Stimulated activated CD4-positive, alpha-beta T cell treated with anti-CD3 and anti-CD28 coated beads, TNF-alpha, amount 100 ng/mL, for 4 hours (primary cell): Measurements from ENCODE around the gene KIF6.
"Not testable (repeated sequence)": the region's sequence is repeated elsewhere in the genome, so short reads cannot be mapped to it uniquely, and the experiment has no call there.

ENCODE experiments used
- DNase-seq, 3 experiments: peaks; one replicate each; pipeline ENCODE4 v3.0.0-alpha.2; 2020; ENCODE audit warnings: low read depth in 3 of 3

The KIF6 gene

DNA sequence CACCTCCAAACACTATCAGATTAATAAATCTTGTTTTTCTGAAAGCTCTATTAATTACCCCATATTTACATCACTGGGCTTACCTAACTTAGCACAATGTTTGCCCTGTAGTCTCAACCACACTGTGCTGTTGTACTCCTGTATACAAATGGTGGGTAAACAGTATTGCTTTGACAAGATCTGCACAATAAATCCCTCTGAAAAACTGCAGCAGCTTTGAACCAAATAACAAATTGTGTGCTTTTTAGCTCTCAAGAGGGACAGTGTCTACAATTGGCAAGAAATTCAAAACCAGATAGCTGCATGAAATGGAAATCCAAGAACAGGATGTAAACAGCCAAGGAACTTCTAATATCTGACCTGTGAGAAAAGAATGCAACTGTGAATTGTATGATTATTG is 10.4 kb downstream of the KIF6 start:
- DNase-seq, result no peak

GRCh38 chr6:39707962-39708683 is 17.1 kb downstream of the KIF6 start:
- no peak for DNase-seq

DNA sequence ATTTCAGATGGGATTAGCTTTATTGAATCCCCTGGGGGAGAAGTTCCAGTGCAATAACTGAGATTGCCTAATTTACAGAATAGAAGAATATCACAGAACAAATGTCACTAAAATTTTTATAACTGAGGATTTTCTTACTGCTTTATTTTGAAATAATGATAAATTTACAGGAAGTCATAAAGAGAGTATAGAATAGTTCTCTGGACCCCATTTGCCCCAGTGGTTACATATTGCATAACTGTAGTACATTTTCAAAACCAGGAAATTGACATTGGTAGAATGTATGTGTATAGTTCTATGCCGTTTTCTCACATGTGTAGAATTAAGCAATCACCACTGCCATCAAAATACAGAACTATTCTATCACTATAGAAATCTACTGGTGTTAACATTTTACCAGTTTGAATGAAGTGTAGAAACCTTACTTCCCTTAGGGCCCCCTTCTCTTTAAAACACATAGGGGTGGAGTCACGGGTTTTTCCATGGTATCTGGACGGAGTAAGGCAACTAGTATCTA is 18.3 kb downstream of the KIF6 start:
- DNase-seq, result no peak

- DNase-seq, result no peak
Measured at GRCh38 chr6:39702265-39702664, 22.9 kb downstream of the KIF6 start.

GRCh38 chr6:39700362-39700761 is 24.8 kb downstream of the KIF6 start:
- no peak for DNase-seq

GRCh38 chr6:39698789-39699188 is 26.4 kb downstream of the KIF6 start:
- no peak for DNase-seq

DNA sequence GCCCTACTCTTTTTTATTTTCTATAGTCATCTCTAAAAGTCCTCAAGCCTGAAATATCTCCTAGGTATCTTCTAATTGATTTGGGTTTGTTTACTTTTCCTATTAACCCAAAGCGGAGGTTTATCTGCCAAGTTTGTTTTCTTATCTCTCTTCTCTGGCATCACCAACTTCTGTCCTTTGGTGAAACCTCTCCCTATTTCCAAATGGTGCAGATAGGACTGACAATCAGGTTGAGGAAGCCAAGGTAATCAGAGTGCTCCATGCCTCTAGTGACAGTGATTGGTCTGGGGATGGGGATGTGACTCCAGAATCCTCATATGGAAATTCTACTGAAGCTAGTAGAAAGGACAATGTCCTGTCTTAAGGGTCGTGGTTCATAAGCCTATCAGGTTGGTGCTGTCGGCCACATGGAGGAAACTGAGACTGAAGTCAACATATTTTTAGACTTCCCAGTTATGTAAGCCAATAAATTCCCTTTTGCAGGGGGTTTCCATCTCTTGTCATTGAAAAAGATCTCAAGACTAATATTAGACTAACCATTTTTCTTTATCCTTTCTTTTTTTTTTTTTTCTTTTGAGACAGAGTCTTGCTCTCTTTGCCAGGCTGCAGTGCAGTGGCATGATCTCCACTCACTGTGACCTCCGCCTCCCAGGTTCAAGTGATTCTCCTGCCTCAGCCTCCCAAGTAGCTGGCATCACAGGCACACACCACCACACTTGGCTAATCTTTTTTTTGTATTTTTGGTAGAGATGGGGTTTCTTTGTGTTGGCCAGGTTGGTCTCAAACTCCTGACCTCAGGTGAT is 28.0 kb downstream of the KIF6 start:
- DNase-seq, result no peak

- no peak for DNase-seq
Measured at GRCh38 chr6:39695447-39695846, 29.8 kb downstream of the KIF6 start.

DNA sequence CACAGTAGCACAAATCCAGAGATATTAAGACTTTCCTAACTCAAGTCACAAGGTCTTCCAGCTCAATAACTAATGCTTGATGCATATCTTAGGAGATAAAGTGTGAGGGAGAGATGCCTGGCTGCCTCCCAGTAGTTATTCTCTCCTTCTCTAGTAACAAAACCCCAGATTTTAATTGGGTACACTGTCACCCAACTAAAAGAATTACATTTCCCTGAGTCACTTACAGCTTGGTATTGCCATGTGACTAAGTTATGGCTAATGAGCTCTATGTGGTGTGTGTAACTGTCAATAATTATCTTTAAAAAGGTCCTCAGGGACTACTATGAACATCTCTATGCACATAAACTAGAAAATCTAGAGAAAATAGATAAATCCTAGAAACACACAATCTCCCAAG is 32.0 kb downstream of the KIF6 start:
- no peak for DNase-seq

GRCh38 chr6:39688494-39688893 is 36.7 kb downstream of the KIF6 start:
- no peak for DNase-seq

- no peak for DNase-seq
Measured at GRCh38 chr6:39686976-39687375, 38.2 kb downstream of the KIF6 start.

DNA sequence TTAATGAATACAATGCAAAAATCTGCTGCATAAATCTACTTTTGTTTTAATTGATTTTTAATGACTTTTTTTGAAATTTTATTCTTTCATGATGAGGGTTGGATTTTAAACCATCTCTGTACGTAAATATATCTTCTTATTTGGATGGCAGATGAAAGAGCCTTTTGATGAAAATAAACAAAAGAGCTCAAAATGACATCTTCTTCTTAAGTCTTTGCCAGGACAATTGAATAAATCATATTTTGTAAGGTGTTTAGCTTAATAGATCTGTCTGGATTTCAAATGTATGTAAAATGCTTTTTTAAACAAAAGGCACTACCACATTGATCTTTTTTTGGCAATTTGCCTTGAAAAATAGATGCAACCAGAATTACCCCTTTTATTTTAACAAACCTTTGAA is 39.3 kb downstream of the KIF6 start:
- DNase-seq, result no peak

DNA sequence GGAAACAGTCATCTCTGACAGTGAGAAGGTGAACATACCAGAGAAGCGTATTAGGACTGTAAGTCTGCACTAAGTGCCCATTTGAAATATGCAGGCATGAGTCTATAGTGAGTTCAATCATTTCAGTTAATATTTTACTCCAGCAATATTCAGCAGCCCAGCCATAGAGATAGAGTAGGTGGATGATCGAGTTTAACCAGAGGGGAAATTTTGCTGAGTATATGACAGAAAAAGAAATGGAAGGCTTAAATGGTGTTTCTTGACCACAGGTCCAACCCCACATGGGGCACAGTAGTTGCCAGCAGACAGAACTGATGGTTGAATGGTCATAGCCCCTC is 39.8 kb downstream of the KIF6 start:
- no peak for DNase-seq

GRCh38 chr6:39684790-39685488 is 40.3 kb downstream of the KIF6 start:
- no peak for DNase-seq

GRCh38 chr6:39681674-39682121 is 43.5 kb downstream of the KIF6 start:
- no peak for DNase-seq

- DNase-seq, result no peak
Measured at GRCh38 chr6:39678914-39679313, 46.3 kb downstream of the KIF6 start.

DNA sequence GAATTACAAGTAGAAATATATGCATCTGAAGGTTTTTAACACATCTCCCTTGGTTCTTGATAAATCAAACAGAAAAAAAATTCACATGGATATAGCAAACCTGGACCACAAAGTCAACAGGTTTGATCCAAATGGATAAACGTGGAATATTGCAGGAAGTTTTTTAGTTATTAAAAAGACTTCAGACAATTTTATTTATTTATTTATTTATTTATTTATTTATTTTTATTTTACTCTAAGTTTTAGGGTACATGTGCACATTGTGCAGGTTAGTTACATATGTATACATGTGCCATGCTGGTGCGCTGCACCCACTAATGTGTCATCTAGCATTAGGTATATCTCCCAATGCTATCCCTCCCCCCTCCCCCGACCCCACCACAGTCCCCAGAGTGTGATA is 47.9 kb downstream of the KIF6 start:
- DNase-seq, result not testable (repeated sequence)

- no peak for DNase-seq
Measured at GRCh38 chr6:39670519-39670918, 54.7 kb downstream of the KIF6 start.

DNA sequence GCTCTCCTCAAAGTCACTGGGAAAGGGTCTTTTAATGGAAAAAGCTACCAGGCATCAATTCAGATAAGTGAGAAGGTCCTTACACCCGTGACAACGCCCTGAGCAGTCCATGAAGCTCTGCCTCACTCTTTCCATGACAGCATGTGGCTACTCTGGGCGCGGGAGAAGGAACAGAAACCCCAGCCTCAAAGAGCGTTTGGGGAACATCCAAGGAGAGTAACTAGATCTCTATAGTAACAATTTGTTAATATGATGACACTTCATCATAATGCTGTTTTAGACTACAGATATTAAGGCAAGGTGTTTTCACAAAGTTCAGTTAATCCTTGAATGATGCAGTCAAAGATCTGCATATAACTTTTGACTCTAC is 55.2 kb downstream of the KIF6 start:
- no peak for DNase-seq

GRCh38 chr6:39669207-39669972 is 55.8 kb downstream of the KIF6 start:
- no peak for DNase-seq

DNA sequence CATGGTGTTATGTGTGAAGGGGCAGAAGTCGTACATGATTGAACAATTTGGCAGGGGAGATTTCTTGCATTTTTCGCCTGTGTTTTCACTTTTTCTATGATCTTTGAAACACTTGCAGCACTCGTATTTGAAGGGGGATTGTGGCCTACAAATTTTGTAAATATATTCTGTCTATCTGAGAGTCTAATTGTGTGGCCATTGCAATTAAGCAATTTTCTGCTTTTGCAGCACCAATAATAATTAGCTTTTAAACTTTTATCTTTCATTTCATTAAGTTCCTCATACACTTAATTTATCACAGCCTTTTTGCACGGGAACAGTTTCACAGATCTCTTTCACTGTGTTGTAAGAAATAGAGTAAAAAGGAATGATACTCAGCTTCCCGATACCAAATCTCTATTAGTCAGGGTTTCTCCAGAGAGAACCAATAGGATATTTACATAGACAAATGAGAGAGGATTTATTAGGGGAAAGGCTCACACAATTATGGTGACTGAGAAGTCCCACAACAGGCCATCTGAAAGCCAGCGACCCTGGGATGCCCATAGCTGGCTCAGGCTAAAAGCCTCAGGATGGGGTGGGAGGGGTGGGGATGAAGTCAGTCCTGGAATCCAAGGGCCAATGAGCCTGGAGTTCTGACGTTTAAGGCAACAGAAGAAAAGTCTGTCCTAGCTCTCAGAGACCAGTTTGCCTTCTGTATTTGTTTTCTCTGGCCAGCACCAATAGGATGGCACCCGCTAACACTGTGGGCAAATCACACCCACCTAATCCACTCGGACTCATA is 58.3 kb downstream of the KIF6 start:
- DNase-seq, result no peak
